Dermis blood vessel endothelial cell (primary cell): ENCODE data around the gene SLC5A9. TPM values are rescaled to one million over a fixed set of nuclear protein-coding genes. Genes with fewer than 3 reads are reported as not detected.

Source experiments
- DNase-seq: peaks from one replicate; pipeline ENCODE4 v3.0.0; 2010
- total RNA-seq: library from RNA; depleted of rRNA; stranded (reverse); fragments of >200 nt; gene quantifications from 2 replicates; pipeline ENCODE4 v1.2.3, GENCODE V29; 2014

The SLC5A9 gene
- total RNA-seq, 1 donor from 2014 or later = not detected

DNA sequence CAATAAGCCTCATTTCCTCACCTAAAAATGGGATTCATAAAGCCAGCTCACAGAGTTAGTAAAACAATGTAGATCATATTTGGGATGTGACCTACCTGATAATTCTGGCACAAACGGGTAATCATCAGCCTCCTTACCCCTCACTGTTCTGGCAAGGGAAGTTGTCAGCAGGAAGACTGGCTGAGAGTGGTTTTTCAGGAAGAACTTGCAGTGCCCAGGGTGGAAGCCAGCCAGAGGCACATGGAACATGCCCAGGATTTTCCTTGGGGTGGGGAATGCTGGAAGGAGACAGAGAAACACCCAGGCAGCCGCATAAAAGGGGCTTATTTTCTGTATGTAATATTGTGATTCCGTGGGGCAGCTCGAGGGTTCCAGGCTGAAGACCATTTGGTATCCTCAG lies 7.7 kb upstream of the SLC5A9 start:
- no peak for DNase-seq

DNA sequence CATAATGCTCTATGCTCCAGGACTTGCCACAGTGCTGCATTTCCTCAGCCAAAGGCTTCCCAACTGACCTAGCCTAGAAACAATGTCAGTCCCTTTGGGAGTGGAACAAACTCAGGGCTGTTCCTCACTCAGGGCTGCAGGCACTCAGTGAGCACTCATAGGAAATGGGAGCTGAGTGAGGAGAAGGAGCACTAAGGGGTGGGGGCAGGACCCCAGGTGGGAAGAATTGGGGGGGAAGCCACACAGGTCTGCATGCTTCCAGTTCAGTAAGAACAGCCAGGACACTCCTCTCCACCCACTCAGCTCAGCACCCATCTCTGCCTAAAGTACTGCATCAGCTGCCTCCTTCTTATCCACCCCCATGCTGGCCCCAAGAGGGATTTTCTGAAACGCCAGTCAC lies 7.3 kb upstream of the SLC5A9 start:
- no peak for DNase-seq

DNA sequence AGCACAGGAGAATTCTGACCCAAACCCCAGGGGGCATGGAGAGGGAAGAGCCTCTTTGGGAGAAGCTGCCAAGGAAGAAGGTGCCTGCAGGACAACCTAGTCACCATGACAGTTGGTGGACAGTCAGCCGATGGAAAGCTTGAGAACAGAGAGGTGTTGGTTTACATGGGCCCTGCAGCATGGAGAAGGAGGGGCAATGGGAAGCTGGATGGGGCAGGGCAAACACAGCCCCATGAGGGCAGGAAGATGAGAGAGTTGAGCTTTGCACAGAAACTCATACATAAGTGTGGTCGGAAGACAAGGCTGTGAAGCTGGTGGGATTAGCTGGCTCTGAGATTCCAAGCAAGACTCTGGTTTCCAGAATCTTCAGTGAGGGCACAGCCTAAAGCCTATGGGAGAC lies 6.6 kb upstream of the SLC5A9 start:
- no peak for DNase-seq

DNA sequence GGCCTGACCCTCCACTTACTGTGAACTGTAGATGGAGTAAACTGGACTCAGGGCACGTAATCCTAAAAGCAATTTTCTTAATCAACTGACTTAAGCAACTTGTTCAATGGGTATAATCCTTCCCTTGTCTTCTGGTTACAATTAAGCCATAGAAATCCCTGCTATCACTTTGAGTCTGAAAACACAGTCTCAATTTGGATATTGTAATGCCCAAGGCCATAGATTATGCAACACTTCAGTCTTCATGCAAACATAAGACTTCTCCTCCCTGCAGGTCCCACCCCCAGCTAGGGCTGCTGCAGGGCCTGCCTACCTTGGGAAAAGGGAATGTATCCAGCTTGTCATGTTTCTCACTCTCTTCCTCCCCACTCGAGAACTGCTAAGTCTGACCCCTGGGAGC lies 6.2 kb upstream of the SLC5A9 start:
- DNase-seq = no peak

DNA sequence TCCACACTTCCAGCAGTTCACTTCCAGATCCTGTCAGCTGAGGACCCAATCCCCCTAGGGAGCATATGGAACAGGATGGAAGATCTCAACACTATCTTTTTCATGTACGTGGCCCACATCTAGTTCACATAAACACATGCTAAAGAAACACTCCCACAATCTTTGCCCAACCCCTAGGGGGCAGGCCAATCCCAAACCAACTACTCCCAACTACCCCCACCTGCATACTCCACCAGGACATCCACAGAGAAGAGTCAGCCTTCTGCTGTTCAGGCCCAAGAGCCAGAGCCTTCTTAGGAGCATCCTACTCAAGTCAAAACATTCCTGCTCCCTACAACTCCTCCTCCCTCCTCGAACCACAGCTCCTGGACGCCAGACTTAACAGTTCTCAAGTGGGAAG lies 5.6 kb upstream of the SLC5A9 start:
- DNase-seq = no peak

DNA sequence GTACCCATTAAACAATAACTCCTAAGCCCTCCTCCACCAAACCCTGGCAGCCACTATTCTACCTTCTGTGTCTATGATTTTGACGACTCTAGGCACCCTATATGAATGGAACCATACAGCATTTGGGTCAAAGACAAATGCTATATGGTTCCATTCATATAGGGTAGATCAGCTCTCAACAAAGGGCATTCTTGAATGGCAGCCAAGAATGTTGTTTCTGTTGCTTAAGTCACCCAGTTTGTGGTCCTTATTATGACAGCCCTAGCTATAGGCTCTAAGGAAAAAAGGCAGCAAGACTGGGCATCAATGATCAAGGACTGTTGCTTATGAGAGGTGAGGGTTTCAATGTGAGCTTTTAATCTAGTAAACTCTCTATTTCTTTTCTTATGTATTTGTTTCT lies 4.7 kb upstream of the SLC5A9 start:
- no peak for DNase-seq

DNA sequence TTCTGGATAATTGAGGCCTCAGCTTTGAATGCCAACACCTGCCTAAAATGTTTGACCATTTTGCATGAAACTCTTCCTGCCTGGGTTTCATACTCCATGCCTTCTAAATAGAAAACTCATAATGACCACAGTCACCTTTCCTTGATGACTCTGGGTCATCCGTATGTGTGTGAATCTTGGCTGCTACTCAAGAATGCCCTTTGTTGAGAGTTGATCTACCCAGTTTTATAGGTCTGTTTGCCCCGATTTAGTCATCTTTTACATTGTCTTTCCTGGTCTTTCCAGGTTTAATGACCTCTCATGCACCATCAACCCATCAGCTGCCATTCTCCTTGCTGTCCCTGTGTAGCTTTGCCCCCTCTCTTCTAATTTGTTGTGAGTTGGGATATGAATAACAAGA lies 2.7 kb upstream of the SLC5A9 start:
- no peak for DNase-seq

DNA sequence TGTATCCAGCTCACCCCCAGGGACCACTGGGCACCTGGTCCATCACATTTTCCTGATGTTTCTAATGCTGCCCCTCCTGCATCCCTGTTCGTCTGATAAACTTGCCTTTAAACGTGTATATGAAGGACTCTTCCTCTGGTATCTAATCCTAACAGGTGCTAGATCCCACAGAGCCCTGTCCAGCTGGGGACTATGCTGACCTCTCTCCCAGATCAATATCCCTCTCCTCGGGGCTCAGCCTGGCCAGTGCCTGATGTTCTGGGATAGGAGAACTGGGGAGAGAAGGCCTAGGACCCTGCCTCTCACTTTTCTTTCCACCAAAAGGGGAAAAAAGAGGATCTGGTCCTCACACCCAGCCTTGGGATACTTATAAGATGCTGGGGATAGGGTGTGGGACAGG lies 1.4 kb upstream of the SLC5A9 start:
- DNase-seq = no peak

DNA sequence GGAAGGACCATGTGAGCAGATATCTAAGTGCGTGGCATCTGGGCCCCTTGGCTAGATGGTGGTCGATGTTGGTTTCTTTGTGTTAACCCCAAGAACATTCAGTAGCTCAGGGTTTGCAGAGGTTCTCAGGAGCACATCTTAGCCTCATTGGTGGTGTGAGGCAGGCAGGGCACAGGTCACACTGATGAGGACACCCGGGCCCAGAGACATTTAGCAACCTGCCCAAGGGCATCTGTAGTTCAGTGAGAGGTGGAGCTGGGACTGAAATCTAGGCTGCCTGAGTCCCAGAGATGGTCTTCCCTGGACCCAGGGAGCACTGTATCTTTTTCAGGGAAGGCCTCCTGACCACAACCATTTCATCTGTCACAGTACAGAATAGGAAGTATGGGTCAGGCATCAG lies 859 bp upstream of the SLC5A9 start:
- DNase-seq = no peak

DNA sequence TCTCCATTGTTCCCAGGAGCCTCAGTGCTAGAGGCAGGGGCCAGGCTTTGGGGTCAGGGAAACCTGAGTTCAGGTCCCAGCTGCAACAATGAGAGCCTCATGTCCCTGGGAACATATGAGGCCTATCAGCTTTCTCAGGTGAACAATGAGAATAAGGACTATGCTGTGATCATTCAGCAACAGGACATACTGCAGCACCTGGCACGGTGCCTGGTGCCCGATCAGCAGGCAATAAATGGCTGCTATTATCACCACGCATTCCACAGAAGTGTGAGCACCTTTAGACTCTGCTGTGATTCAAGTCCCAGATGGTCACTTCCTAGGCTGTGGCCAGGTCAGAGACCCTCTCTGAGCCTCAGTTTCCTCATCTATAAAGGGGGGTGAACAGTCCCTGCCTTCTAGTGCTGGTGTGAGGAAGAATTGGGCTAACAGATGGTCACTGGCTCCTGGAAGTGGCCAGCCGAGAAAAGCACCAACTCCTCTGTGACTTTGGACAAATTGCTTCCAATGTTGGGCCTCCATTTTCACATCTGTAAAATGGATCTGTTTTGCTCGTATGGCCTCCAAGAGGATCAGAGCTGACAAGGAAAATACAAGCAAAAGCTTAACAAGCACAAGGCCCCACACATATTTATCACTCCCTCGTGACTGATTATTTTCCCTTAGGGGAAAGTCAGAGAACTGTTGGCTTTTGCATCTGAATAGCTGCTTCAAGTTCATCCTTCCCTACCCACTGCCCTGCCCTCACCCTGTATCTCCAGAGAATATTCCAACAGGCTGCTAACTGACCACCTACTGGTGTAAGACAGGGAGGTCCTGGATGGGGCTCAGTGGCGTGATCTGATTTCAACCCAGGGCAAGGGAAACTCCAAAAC lies 1.1 kb downstream of the SLC5A9 start:
- DNase-seq = no peak

DNA sequence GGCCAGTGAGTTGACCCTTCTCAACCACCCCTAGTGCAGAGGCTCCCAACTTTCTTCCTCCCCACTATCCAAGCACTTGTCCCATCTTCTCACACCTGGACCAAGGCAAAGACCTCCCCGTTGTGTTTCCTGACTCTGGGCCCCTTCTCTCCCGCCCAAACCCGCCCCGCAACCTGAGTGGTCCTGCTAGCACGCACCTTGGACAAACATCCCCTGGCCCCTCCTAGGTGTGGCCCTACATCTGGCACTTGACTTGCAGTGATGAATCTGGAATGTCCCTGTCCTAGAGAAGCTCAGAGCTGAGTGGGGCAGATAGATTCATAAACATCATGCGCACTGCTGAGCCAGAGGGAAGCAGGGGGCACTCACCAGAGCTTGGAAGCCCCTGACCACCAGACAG lies 2.3 kb downstream of the SLC5A9 start:
- DNase-seq = no peak

DNA sequence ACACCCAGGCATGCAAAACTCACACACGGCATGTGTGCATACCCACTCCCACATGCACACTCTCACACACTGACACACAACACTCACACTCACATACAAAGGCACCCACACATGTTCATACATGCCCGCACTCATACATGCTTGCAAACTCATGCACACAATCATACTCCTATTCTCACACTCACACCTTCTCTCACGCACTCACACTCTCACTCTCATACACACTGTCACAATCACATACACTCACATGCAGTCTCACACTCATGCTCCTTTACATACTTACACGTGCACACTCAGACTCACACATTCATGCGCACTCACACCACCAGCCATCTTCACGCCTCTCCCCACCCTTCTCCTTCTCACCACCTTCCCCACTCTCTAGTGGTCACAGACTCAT lies 3.1 kb downstream of the SLC5A9 start:
- DNase-seq = no peak

DNA sequence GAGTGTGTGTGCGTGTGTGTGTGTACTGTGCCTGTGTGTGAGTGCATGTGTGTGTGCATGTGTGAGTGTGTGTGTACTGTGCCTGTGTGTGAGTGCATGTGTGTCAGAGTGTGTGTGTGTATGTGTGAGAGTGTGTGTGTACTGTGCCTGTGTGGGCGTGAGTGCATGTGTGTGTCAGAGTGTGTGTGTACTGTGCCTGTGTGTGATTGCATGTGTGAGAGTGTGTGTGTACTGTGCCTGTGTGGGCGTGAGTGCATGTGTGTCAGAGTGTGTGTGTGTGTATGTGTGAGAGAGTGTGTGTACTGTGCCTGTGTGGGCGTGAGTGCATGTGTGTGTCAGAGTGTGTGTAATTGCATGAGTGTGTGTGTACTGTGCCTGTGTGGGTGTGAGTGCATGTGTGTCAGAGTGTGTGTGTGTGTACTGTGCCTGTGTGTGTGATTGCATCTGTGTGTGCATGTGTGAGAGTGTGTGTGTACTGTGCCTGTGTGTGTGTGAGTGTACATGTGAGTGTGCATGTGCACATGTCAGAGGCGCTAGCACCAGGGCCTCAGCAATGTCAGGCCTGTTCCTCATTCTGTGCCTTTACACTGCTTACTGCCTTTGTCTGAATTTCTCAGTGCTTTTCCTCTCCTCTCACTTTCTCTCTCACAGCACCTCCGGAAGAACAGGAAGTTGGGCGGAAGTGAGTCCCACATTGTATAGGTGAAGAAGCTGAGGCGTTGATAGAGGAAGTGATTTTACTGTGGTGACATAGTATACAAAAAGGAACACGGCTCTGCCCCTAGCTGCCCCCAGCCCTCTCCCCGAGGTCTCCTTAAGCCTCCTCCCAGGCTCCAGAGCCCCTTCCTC lies 4.9 kb downstream of the SLC5A9 start:
- peak; percentile 21 for DNase-seq

DNA sequence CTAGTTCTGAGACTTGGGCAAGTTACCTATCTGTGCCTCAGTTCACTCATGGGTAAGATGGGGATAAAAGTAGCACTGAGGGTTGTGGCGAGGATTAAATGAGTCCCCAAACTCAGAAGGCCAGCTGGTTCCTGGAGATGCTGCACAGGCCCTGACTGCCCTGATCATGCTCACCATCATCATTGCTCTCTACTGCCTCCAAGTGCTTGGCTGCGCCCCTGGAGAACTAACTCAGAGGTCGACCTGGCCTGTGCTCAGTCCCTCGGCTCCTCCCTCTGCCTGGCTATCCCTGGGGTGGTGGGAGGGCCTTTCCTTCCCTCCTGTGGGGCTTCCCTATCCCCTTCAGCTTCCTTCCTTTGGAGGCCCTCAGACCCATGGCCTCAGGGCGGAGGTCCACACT lies 5.6 kb downstream of the SLC5A9 start:
- no peak for DNase-seq

DNA sequence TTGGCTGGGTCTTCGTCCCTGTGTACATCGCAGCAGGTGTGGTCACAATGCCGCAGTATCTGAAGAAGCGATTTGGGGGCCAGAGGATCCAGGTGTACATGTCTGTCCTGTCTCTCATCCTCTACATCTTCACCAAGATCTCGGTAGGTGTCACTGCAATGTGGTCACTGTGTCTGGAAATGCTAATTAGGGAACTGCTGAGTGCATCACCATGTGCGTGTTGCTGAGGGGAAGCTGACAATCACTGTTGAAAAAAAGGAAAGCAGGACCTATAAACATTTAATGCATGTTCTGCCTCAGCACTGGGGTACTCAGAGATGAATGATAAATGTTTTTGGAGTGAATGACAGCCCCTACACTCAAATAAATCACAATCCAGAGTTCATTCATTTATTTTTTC lies 6.8 kb downstream of the SLC5A9 start:
- no peak for DNase-seq

DNA sequence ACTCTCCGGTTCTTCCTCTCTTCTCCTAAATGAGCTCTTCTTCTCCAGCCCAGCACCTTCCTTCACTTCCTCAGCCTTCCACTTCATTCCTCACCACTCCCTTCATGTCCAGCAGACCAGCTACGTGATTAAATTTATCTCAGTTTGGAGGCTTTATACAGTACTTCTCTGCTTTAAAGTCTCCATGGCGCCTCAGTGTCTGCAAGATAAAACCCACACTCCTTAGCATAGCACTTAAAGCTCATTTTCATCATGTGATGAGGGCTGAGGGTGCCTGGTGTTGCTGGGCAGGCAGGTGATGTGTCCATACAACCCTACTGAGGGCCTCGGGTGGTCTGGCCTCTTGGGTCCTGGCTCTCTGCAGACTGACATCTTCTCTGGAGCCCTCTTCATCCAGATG lies 7.7 kb downstream of the SLC5A9 start:
- DNase-seq = no peak

DNA sequence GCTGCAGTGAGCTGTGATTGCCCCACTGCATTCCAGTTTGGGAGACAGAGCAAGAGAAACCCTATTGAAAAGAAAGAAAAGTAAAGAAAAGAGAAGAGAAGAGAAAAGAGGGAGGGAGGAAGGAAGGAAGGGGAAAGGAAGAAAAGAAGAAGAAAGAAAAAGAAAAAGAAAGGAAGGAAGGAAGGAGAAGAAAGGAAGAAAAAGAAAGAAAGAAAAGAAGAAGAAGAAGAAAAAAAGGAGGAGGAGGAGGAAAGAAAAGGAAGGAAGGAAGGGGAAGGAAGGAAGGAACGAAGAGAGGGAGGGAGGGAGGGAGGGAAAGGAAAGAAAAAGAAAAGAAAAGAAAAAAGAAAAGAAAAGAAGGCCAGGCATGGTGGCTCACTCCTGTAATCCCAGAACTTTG lies 10.2 kb downstream of the SLC5A9 start:
- no peak for DNase-seq

DNA sequence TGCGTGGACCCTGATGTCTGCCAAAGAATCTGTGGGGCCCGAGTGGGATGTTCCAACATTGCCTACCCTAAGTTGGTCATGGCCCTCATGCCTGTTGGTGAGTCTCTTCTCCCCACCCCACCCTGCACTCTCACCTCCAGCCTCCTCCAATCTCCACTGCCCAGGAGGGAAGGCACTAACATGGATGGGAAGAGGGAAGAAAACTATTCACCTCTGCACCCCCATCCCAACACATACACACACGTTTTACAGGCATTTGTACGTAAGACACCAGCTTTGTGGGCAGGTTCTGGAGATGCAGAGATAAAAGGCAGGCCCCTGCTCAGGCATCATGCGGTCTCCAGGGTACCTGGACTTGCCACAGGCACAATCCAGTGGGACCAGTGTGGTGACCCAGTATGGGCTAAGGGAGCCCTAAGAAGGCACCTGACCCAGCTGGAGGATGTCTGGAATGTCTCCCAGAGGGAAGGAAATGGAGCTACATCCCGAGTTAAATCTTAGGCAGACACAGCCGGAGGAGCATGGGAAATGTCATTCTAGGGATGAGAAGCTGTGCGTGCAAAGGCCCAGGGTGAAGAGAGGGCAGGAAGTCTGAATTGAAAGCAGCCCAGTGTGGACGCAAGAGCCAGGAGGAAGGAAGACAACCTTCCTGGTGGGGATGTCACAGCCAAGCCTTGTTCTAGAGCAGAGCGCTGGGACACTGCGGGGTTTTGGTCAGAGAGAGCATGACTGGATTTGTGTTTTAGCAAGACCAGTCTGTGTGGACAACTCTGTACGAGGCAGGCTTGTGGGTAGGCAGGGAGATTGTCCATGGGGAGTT lies 11.4 kb downstream of the SLC5A9 start:
- no peak for DNase-seq

DNA sequence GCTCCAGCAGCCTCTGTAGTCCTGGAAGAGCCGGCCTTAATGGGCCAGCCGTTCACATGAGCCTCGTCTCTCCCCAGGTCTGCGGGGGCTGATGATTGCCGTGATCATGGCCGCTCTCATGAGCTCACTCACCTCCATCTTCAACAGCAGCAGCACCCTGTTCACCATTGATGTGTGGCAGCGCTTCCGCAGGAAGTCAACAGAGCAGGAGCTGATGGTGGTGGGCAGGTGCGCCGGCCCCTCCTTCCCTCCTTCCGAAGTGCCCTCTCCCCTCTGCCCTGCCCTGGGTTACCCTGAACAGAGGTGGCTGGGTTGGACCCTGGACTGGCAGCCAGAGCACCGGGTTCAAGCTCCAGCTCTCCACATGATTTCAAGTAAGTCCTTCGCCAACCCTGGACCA lies 13.1 kb downstream of the SLC5A9 start:
- DNase-seq = no peak

DNA sequence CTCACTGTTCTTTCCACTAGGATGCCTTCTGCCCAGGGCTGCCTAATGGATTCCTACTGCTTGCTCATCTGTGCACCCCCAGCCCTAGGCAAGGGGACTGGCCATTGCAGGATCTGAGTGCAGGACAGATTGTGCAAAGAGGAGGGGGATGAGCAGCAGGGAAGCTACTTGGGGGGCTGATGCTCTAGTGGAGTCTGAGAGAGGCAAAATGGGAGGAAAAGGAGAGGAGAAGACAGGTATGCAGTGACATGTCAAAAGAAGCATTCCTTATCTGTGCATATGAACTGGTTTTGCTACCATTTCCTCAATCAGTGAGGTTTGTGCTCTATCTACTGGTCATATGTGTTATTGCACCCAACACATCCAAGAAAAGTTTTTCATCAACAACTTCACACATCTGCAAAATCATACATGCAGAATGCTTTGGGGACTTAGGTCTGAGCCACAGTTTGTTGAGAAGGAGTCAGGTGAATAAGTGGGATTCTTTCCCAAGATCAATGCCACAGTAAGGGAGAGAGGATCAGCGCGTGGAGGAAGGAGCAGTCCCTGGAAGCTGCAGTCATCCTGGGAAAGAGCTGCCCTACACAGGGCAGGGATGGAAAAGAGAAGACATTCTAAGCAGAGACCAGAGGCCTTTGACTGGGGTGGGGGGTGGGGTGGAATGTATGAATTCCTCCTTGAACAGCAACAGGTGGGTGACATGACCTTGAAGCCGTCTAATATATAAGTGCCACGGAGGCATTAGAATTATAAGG lies 14.4 kb downstream of the SLC5A9 start:
- DNase-seq = peak; percentile 60

DNA sequence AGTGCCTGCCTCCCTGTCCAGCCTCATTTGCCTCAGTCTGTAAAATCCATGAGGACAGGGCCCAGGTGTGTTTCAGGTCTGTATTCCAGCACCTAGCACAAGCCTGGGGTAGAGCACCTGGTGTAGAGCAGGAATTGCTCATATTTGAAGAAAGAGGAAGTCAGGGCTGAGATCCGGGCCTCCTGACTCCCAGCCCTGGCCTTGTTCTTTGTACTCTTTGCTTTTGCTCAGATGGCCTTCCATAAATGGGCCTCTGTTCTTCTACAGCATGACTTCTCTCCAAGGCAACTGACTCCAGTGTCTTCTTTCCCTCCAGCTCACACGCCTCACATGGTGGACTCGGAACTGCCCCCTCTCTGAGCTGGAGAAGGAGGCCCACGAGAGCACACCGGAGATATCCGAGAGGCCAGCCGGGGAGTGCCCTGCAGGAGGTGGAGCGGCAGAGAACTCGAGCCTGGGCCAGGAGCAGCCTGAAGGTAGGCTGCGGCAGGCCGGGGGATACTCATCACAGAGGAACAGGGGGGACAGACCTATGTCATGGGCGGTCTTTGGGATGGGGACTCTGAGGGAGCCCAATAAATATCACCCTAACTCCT lies 19.7 kb downstream of the SLC5A9 start:
- no peak for DNase-seq

DNA sequence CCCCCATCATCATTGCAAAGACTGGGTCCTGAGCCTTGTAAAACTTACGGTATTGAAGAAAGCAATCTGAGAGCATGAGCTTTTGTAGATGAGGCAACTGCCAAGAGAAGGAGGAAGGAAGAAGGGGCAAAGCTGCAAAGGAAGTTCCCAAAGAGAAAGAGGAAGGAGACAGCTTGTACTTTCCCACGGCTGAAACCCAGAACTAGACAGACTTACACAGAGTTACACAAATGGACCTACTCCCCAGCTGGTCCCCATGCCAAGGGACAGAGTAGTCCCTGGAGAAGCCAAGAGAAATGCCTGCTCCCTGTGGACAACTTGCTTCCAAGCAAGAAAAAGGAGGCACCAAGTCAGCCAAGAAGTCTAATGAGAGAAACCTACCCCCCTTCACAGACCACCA lies 22.6 kb downstream of the SLC5A9 start:
- no peak for DNase-seq
